Caco-2 (cell line): ENCODE measurements around the gene ULK3. TPM values are rescaled to one million over a fixed set of nuclear protein-coding genes. Genes with fewer than 3 reads are reported as not detected.

Experiments
- BruUV-seq: library from RNA; stranded (reverse); fragments of 400-500 nt; replicated peaks from 2 replicates; lab custom pipeline; 2021; lab: Mats Ljungman, UMichigan
- CTCF ChIA-PET: fragments of 300-600 bp; sonication (Branson Sonifier 250); formaldehyde crosslinking; loops from one replicate; lab custom pipeline; 2022; ENCODE audit warnings: antibody characterized with exemption; lab: Charles Lee
- POLR2A ChIA-PET: fragments of 300-600 bp; sonication (Branson Sonifier 250); formaldehyde crosslinking; loops from one replicate; lab custom pipeline; 2022; ENCODE audit warnings: antibody characterized with exemption; lab: Charles Lee
- DNase-seq, 2 experiments: peaks; one replicate each; pipeline versions ENCODE4 v3.0.0 to v3.0.0-alpha.2; 2020 to 2022
- H3K27me3 ChIP-seq: replicated peaks from 2 replicates; pipeline ENCODE4 v1.6.0; 2011; ENCODE audit warnings: low read length; ENCODE audit not compliant: control insufficient read depth, insufficient read depth
- H3K36me3 ChIP-seq: 2 replicates; pipeline ENCODE4 v1.5.1; 2011; ENCODE audit warnings: low read length; ENCODE audit not compliant: control insufficient read depth, insufficient read depth
- H3K4me1 ChIP-seq: fragments of 250-450 bp; sonication (Bioruptor Pico); 2 replicates; pipeline ENCODE4 v1.5.1; 2020; ENCODE audit warnings: mild to moderate bottlenecking
- H3K4me3 ChIP-seq: 2 replicates; pipeline ENCODE4 v1.5.1; 2011; ENCODE audit warnings: low read depth, mild to moderate bottlenecking, control low read depth, low read length
- H3K9me3 ChIP-seq: fragments of 250-450 bp; sonication (Bioruptor Pico); 2 replicates; pipeline ENCODE4 v1.5.1; 2020; ENCODE audit warnings: mild to moderate bottlenecking, moderate library complexity
- H3K27ac Mint-ChIP-seq: one replicate; pipeline ENCODE4 v1.8.0; 2022; ENCODE audit warnings: mixed read lengths; ENCODE audit not compliant: unreplicated experiment
- H3K27me3 Mint-ChIP-seq: one replicate; pipeline ENCODE4 v1.8.0; 2022; ENCODE audit warnings: mixed read lengths; ENCODE audit not compliant: insufficient read depth, unreplicated experiment
- H3K36me3 Mint-ChIP-seq: one replicate; pipeline ENCODE4 v1.8.0; 2022; ENCODE audit warnings: mild to moderate bottlenecking, mixed read lengths; ENCODE audit not compliant: insufficient read depth, unreplicated experiment
- H3K4me1 Mint-ChIP-seq: one replicate; pipeline ENCODE4 v1.8.0; 2022; ENCODE audit warnings: low read depth, mixed read lengths; ENCODE audit not compliant: unreplicated experiment
- H3K4me3 Mint-ChIP-seq: one replicate; pipeline ENCODE4 v1.8.0; 2022; ENCODE audit warnings: mild to moderate bottlenecking, moderate library complexity, mixed read lengths; ENCODE audit not compliant: unreplicated experiment
- H3K9me3 Mint-ChIP-seq: one replicate; pipeline ENCODE4 v1.8.0; 2022; ENCODE audit warnings: mixed read lengths; ENCODE audit not compliant: unreplicated experiment
- CTCF ChIP-seq, 2 experiments: fragments of 200-600 bp in 1 of 2; IDR thresholded peaks; 1 replicate in 1 of 2; 2 replicates in 1 of 2; pipeline versions ENCODE4 v1.5.1 to v1.8.0; 2011 to 2022; ENCODE audit warnings: antibody characterized with exemption in 1 of 2, control low read depth in 1 of 2, inconsistent platforms in 1 of 2, low read depth in 1 of 2, low read length in 1 of 2, mild to moderate bottlenecking in 1 of 2, moderate library complexity in 1 of 2; ENCODE audit not compliant: insufficient read depth in 1 of 2, severe bottlenecking in 1 of 2, unreplicated experiment in 1 of 2
- intact Hi-C: fragments of 100-400 bp; cut with micrococcal nuclease; formaldehyde crosslinking; loops from one replicate; pipeline ENCODE4 v1.10.0; 2022; ENCODE audit not compliant: unreplicated experiment
- total RNA-seq: library from RNA; stranded (reverse); gene quantifications from 2 replicates; pipeline ENCODE4 v1.2.3, GENCODE V29; 2022

ULK3 gene
- total RNA-seq, 1 experiment from 2014 or later = 33.4 TPM

GRCh38 chr15:74838746-74839525 lies 4.0 kb downstream of the ULK3 start:
- no peak overlapping the region for H3K4me3 ChIP-seq
- Mint-ChIP-seq H3K27ac (no peak overlapping the region), H3K4me1 (peaks cover 6% of the 10 kb centered on the region), H3K9me3 (no peaks in the 10 kb centered on the region), H3K27me3 (no peaks in the 10 kb centered on the region), H3K36me3 (peaks cover 21% of the 10 kb centered on the region), H3K4me3 (no peak overlapping the region)
- no peak for TF ChIP-seq CTCF (IDR thresholded peaks at IDR 0.05; ENCODE audit: insufficient read depth in 1 of 2, low read depth in 1 of 2, low read length in 1 of 2, severe bottlenecking in 1 of 2, unreplicated experiment in 1 of 2)
- no peaks in the 10 kb centered on the region for H3K27me3 ChIP-seq
- no TSS peak for BruUV-seq
- CTCF ChIA-PET = interaction anchor here (0.6 to 1.6 kb wide), 3 partner anchors 63 to 388 kb away, joined by 4 to 6 read pairs (median 5); no protein-coding TSS in a partner anchor
- no peak for DNase-seq
- H3K9me3 ChIP-seq = no peaks in the 10 kb centered on the region
- intact Hi-C loops = no loop called here
- POLR2A ChIA-PET = interaction anchor here (0.6 kb wide), 1 partner anchor 25 kb away, joined by 6 read pairs; no protein-coding TSS in a partner anchor
- H3K4me1 ChIP-seq = peaks cover 9% of the 10 kb centered on the region
- no peaks in the 10 kb centered on the region for H3K36me3 ChIP-seq

- no peak overlapping the region for H3K4me3 Mint-ChIP-seq
- H3K9me3 Mint-ChIP-seq = no peaks in the 10 kb centered on the region
- Histone ChIP-seq H3K36me3 (no peaks in the 10 kb centered on the region), H3K27me3 (no peaks in the 10 kb centered on the region), H3K9me3 (no peaks in the 10 kb centered on the region), H3K4me1 (0 out of 2 replicates have a peak, but pooled peaks cover 3% of the 10 kb centered on the region), H3K4me3 (no peak overlapping the region)
- H3K27me3 Mint-ChIP-seq = no peaks in the 10 kb centered on the region
- H3K27ac Mint-ChIP-seq = no peak overlapping the region
- intact Hi-C loops = no loop called here
- no peaks in the 10 kb centered on the region for H3K4me1 Mint-ChIP-seq
- BruUV-seq = no TSS peak
- POLR2A ChIA-PET = interaction anchor here (0.6 kb wide), 1 partner anchor 24 kb away, joined by 6 read pairs; no protein-coding TSS in a partner anchor
- H3K36me3 Mint-ChIP-seq = peaks cover 16% of the 10 kb centered on the region
- TF ChIP-seq CTCF (IDR thresholded peaks at IDR 0.05; ENCODE audit: insufficient read depth in 1 of 2, low read depth in 1 of 2, low read length in 1 of 2, severe bottlenecking in 1 of 2, unreplicated experiment in 1 of 2) = no peak
- CTCF ChIA-PET = no interaction called here
- DNase-seq = no peak
These were observed 4.8 kb downstream of the ULK3 start for GRCh38 chr15:74838137-74838516.

- Mint-ChIP-seq H3K36me3 (peaks cover 11% of the 10 kb centered on the region), H3K27me3 (no peaks in the 10 kb centered on the region), H3K4me3 (no peak overlapping the region), H3K27ac (no peak overlapping the region), H3K4me1 (no peaks in the 10 kb centered on the region), H3K9me3 (no peaks in the 10 kb centered on the region)
- POLR2A ChIA-PET = no interaction called here
- no peaks in the 10 kb centered on the region for H3K36me3 ChIP-seq
- H3K9me3 ChIP-seq = no peaks in the 10 kb centered on the region
- DNase-seq = no peak
- CTCF ChIA-PET = no interaction called here
- H3K4me3 ChIP-seq = no peak overlapping the region
- no peak for TF ChIP-seq CTCF (IDR thresholded peaks at IDR 0.05; ENCODE audit: insufficient read depth in 1 of 2, low read depth in 1 of 2, low read length in 1 of 2, severe bottlenecking in 1 of 2, unreplicated experiment in 1 of 2)
- no TSS peak for BruUV-seq
- intact Hi-C loops = no loop called here
- 0 out of 2 replicates have a peak, but pooled peaks cover 3% of the 10 kb centered on the region for H3K4me1 ChIP-seq
- H3K27me3 ChIP-seq = no peaks in the 10 kb centered on the region
These were observed 5.3 kb downstream of the ULK3 start for GRCh38 chr15:74837482-74838136.
